DMS53 treated with DMSO at 0.1 percent for 48 hours (cell line): ENCODE measurements around the gene RET.
"Not testable (repeated sequence)": the region's sequence is repeated elsewhere in the genome, so short reads cannot be mapped to it uniquely, and the experiment has no call there.

ENCODE experiments used
- DNase-seq: peaks from one replicate; lab custom pipeline; 2025; ENCODE audit not compliant: unreplicated experiment; lab: John Stamatoyannopoulos, UW

Gene RET

GRCh38 chr10:43077421-43078171 lies 727 bp downstream of the RET start:
- no peak for DNase-seq

DNA sequence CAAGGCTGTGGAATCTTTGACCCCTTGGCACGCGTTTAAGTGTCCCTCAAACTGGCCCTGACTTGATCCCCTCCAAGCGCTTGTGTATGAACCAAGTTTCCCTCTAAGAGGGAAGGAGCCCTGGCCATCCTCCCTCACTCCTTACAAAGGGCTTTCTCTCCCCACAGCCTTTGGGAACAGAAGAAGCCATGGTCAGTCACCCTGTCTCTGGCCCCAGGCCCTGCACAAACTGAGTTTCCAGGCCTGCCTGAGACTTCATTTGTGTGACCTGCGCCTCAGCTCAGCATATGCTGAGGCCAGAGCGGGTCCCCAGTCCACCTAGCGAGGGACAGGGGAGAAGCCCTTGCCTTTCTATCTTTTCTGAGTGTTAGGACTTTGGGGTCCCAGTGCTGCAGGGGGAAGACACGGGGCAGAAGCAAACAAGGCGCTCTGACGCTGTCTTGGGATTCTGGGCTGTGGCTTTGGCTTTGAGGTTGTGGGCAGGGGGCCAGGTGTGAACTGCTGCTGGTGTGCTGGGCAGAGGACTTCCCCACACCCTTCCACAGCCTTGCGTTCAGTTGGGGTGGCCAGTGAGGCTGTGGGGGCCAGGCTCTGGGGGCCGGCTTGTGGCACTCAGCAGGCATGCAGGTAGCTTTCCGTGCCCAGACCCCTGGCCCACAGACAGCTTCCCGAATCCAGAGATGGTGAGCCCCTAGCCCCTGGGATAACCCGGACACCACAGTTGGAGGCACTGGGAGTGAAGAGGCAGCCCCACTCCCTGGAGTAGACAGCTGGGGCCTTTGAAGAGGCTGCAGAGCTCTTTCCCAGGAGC lies 1.5 kb downstream of the RET start:
- peak; percentile 19 for DNase-seq

GRCh38 chr10:43078986-43079273 lies 2.1 kb downstream of the RET start:
- peak; percentile 28 for DNase-seq

- no peak for DNase-seq
Observed at GRCh38 chr10:43079856-43080255, 3.0 kb downstream of the RET start.

DNA sequence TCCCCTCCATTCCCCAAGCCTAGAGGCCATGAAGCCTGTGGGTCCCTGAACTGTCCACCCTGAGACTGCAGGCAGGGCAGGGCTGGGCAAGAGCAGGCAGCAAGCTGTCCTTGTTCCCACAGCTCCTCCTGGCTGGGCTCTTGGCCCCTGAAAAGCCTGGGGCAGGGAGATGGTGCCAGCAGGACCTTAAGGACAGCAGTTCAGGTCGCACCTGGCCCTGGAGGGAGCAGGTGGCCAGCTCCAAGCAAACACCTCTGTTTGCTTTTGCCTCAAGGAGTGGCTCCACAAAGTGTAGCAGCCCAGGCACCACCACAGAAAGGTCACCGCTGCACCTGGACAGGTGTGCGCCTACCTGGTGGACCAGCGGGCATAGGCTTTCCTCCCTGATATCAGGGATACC lies 5.2 kb downstream of the RET start:
- DNase-seq, result peak; percentile 96

- DNase-seq, result no peak
Observed at GRCh38 chr10:43082746-43083145, 5.9 kb downstream of the RET start.

DNA sequence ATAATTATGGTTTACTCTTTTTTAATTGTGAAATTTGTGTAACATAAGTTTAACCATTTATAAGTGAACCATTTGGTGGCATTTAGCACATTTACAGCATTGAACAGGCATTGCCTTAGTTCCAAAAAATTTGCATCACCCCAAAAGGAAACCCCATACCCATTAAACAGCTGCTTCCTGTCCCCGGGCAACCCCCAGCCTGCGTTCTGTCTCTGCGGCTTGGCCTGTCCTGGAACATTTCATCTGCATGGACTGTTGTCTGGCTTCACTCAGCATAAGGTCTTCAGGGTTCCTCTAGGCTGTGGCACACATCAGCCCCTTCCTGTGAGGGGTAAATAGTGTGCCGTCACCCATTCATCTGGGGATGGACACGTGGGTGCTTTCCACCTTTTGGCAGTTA lies 6.9 kb downstream of the RET start:
- no peak for DNase-seq

GRCh38 chr10:43084812-43085211 lies 7.9 kb downstream of the RET start:
- DNase-seq, result no peak

GRCh38 chr10:43086321-43086942 lies 9.6 kb downstream of the RET start:
- DNase-seq, result no peak

- no peak for DNase-seq
Observed at GRCh38 chr10:43089519-43089918, 12.7 kb downstream of the RET start.

DNA sequence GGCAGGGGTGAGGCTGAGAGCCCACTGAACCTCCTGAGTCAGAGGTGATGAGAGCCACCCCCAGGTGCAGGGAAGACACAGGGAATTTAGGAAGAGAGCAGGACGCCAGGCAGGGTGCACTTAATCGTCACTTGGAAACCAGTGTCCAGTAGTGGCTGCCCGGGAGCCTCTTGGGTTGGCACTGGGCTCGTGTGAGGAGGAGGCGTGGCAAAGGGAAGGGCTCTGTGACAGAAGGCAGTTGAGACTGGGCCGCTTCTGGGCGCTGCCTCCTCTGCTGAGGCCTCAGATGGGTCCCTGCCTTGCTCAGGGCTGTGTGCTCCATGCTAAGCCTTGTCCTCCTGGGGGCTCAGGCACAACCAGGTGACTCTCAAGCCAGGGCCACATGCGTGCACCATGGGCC lies 13.3 kb downstream of the RET start:
- DNase-seq, result peak; percentile 83

DNA sequence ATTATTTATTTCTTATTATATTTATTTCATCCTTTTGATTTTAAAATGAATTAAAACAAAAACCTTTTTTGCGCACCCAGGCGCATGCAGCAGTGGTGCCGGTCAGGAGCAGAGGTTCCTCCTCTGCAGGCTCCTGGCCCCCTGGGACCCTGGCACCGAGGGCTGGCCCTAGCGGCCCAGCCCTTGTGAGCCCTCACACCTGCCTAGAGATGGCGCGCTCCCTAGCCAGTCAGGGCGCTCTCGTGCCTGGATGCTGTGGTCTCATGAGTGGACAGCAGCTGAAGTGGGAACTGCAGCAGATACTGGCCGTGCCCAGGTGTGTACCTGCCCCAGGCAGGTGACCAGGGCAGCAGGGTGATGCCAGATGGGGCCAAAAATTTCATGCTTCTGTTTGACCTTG lies 13.8 kb downstream of the RET start:
- no peak for DNase-seq

DNA sequence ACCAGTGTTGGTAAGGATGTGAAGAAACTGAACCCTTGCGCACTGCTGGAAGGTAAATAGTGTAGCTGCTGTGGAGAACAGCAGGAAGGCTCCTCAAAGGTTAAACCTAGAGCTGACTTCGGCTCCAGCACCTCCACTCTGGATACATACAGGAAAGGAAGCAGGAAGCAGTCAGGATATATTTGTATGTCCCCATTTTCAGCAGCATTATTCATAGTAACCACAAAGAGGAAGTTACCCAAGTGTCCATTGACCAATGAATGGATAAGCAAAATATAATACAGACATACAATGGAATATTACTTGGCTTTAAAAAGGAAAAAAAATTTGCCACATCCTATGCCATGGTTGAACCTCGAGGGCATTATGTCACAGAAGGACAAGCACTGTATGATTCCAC lies 15.0 kb downstream of the RET start:
- no peak for DNase-seq

DNA sequence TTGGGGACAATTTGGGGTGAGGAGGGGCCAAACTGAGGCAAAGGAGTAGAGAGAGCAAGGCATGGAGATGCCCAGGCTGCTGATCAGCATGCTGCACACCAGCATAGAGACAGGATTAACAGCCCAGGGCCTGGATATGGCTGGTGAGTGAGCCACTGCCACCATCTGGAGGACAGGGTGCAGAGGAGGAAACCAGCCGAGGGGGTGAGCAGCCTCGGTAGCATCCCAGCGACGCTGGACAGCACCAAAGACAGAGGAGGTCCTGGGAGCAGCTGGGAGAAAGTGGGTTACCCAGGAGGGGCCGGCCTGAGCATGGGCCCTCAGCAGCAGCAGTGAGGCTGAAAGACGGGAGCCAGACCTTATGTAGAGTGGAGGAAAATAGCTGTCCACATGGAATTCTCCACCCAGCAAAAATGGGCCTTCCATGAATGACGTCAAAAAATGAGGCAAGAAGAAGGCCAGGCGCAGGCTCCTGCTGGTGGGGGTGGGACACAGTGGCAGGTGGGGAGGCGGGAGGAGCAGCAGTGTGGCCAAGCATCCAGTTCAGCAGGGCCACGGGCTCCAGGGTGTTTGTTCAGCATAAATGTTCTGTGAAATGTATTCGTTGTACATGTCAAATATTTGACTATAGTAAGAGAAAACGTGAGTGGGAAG lies 16.7 kb downstream of the RET start:
- DNase-seq, result peak; percentile 80

DNA sequence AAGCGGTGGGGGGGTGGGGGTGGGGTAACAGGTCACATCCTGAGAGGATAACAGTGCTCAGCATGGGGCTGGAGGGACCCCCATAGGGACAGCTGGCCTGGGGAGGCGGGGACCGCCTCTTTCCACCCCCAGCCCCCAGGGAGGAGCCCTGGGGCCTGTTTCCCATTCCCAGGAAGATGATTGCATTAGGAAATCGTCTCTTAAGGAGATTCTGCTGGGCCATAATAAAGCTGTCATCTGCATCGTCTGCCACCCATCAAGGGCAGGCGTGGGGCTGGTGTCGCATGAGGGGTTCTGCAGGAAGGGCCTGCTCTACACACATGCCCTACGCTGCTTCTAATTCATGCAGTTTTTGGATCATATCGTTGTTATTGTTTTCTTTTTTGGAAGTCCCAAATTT lies 17.2 kb downstream of the RET start:
- DNase-seq, result no peak

DNA sequence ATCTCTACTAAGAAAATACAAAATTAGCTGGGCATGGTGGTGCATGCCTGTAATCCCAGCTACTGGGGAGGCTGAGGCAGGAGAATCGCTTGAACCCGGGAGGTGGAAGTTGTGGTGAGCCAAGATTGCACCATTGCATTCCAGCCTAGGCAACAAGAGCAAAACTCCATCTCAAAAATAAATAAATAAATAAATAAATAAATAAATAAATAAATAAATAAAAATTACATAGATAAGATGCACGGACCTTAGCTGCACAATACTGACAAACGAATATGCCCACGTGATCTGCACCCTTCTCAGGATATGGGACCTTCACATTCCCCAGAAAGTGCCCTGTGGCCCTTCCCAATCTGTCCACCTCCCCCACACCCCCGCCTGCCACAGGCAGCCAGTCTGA lies 22.5 kb downstream of the RET start:
- DNase-seq, result not testable (repeated sequence)

GRCh38 chr10:43099928-43100327 lies 23.1 kb downstream of the RET start:
- DNase-seq, result no peak

GRCh38 chr10:43100366-43100765 lies 23.5 kb downstream of the RET start:
- DNase-seq, result no peak

DNA sequence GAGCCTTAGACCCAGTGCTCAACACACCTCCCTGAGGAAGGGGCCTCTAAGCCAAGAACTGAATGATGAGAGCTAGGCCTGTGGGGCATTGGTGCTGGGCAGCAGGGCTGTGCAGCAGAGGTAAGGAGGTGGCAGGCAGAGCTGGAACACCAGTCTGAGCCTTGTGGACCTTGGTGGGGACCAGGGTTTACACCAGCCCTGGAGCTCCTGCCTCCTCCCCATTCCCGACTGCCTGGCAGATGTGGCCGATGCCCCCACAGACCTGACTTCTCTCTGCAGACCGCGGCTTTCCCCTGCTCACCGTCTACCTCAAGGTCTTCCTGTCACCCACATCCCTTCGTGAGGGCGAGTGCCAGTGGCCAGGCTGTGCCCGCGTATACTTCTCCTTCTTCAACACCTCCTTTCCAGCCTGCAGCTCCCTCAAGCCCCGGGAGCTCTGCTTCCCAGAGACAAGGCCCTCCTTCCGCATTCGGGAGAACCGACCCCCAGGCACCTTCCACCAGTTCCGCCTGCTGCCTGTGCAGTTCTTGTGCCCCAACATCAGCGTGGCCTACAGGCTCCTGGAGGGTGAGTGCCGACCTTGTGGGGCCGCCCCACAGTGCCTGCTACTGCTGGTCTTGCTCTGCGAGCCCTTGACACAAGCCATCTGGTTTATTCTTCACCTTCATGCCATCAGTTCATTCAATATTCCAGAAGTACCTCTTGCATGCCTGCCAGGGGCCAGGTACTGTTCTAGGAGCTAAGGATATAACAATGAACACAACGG lies 25.4 kb downstream of the RET start:
- no peak for DNase-seq

GRCh38 chr10:43105102-43105955 lies 28.5 kb downstream of the RET start:
- DNase-seq, result peak; percentile 81
